HEK293T (cell line): ENCODE measurements around the gene CYP26B1.

Experiments used
- BHLHE40 ChIP-seq: fragments of 450-650 bp; IDR thresholded peaks from 2 replicates; pipeline ENCODE4 v1.6.1; 2016; ENCODE audit warnings: mild to moderate bottlenecking, moderate library complexity, borderline replicate concordance
- FOXK2 ChIP-seq: fragments of 450-650 bp; IDR thresholded peaks from 2 replicates; pipeline ENCODE4 v1.6.1; 2016; ENCODE audit warnings: mild to moderate bottlenecking
- FOXM1 ChIP-seq: fragments of 450-650 bp; IDR thresholded peaks from 2 replicates; pipeline ENCODE4 v1.6.1; 2017; ENCODE audit warnings: mild to moderate bottlenecking, borderline replicate concordance
- NFRKB ChIP-seq: fragments of 450-650 bp; IDR thresholded peaks from 2 replicates; pipeline ENCODE4 v1.6.1; 2016; ENCODE audit warnings: mild to moderate bottlenecking, moderate library complexity
- SP1 ChIP-seq: fragments of 450-650 bp; IDR thresholded peaks from 2 replicates; pipeline ENCODE4 v1.6.1; 2017
- SUZ12 ChIP-seq: fragments of 450-650 bp; IDR thresholded peaks from 2 replicates; pipeline ENCODE4 v1.6.1; 2016; ENCODE audit warnings: mild to moderate bottlenecking
- TARDBP ChIP-seq: fragments of 450-650 bp; IDR thresholded peaks from 2 replicates; pipeline ENCODE4 v1.6.1; 2016

DNA sequence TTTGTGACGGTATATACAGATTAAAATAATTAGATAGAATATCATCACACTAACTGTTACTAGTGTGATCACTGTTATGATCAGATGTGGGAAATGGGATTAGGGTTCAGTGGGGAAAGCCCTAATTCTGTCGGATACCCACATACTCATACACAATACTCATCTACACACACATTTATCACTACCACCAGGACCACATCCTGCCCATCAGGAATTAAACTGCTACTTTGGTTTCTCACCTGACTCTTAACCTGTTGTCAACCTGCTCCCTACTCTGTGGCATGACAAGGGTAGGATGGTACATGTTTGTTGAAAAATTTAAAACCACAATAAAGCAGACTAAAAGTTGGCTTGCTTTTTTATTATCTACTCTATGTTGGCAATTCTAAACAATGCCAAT lies 24.8 kb upstream of the CYP26B1 start:
- TF ChIP-seq SP1 (no peak), FOXK2 (no peak), SUZ12 (no peak), NFRKB (no peak), TARDBP (no peak), FOXM1 (no peak), BHLHE40 (no peak)
